T-helper 2 cell treated with Interferon-gamma antibody and Interleukin-4, amounts not matched to agents 100 ng/mL and 5 ng/mL, for 36 hours (primary cell): ENCODE data around the gene TAF1B. TPM values are rescaled to one million over a fixed set of nuclear protein-coding genes. Genes with fewer than 3 reads are reported as not detected.

Experiments used
- intact Hi-C: fragments of 100-400 bp; cut with micrococcal nuclease; formaldehyde crosslinking; loops from one replicate; pipeline ENCODE4 v1.15.1; 2023
- total RNA-seq: library from RNA; stranded (reverse); gene quantifications from 2 replicates; pipeline ENCODE4 v1.2.3, GENCODE V29; 2022

Gene TAF1B
- total RNA-seq, 1 donor from 2014 or later: 48.3 TPM

GRCh38 chr2:9959262-9959661 lies 116.0 kb downstream of the TAF1B start:
- intact Hi-C loops: loop anchor here (10.0 kb wide), 1 partner anchor 486 kb away; the partner anchor contains the start of gene ODC1

GRCh38 chr2:9961013-9961412 lies 117.7 kb downstream of the TAF1B start:
- intact Hi-C loops: no loop called here

- intact Hi-C loops: loop anchor here (2.0 kb wide), 1 partner anchor 14 kb away; the partner anchor contains the start of gene GRHL1
Observed at GRCh38 chr2:9964334-9964980, 121.2 kb downstream of the TAF1B start.

- intact Hi-C loops: loop anchor here (2.0 kb wide), 1 partner anchor 14 kb away; the partner anchor contains the start of gene GRHL1
Observed at GRCh38 chr2:9965119-9965822, 122.0 kb downstream of the TAF1B start.

DNA sequence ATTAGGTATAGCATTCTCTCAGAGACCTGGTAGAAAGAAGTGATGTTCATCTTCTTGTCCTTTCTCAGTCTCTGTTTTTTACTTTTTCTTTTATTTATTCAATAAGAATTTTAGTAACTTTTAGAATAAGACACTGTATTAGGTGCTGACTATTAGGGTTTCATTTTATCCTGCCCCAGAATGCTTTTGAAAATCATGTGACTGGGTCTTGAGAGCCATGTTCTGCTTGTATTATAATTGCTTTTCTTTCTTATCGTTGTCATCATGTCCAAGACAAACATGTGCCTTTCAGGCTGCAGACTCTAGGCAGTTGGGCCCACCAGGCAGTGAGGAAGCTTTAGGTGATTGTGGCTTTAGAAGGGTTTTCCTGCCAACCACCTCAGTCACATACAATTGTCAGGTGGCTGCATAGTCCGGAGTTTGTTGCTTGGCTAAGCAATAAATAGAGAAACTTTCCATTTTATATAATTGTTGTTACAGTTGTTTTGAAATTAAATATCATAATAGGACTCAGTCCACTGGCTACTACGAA lies 123.3 kb downstream of the TAF1B start:
- intact Hi-C loops: no loop called here

GRCh38 chr2:9967053-9967775 lies 123.9 kb downstream of the TAF1B start:
- intact Hi-C loops: no loop called here

GRCh38 chr2:9968553-9969497 lies 125.6 kb downstream of the TAF1B start:
- intact Hi-C loops: no loop called here

DNA sequence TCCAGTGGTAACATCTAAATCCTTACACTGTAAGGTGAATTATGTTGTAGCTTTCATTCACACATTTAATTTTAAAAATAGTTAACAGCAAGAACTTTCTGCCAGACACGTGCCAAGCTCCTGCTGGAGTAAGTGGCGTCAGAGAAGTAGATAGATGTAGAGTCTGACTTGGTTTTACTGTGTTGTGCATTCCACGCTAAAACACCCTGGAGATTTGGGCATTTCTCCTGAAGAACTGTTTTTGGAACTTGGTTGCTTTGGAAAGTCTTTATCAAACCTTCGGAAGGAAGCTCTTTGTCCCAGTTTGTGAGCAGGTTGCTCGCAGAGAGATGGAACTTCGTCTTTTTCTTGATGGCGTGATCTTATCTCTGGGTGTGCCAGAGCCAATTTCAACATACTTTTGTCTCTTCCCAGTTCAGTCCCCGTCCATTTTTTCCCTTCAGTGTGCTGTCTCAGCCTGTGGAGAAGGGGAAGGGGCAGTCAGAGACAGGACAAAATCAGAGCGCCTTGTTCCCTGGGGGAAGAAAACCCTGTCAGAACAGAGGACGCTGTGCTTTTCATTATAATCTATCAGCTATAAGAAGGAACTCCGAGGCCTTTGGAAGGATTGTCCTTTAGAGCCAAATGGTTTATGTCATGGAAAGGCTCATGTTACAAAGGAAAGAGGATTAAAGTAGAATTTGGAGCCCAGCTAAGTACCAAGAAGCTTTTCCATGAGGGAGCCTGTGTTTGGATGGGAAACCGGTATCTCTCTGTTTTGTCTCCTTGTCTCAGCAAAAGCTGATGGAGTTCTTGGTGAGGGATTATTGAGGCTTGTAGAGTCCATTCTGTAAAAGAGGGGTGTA lies 127.1 kb downstream of the TAF1B start:
- intact Hi-C loops: no loop called here

DNA sequence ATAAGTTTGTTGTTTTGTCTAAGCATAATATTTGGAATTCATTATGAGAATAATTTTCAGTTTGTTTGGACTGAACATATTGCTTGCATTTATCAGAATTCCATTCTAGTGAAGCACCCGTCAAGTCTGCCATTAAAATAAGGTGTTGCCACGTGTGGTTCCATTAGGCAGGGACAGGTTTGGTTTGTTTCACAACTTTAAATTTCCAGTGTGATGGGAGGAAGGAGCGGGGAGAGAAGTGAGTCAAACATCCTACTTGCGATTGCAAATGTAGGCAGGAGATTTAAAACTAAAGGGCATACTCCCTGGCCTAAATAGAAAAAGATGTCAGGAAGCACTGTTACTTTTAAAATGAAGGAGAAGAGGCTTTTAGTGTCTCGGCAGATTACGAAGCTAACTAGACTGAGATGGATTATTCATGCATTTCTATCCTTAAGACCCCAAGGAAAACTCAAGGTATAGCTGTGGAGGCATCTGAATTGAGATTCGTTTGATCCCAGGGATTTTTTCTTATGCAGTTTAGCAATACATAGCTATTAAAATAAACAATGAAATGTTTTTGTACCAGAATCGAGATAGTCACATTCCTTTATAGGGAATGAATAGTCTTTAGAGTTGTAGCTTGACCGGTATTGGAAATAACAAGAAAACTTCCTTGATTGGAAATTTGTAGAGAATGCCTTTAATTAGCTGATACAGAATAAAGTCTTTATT lies 128.0 kb downstream of the TAF1B start:
- intact Hi-C loops: no loop called here

DNA sequence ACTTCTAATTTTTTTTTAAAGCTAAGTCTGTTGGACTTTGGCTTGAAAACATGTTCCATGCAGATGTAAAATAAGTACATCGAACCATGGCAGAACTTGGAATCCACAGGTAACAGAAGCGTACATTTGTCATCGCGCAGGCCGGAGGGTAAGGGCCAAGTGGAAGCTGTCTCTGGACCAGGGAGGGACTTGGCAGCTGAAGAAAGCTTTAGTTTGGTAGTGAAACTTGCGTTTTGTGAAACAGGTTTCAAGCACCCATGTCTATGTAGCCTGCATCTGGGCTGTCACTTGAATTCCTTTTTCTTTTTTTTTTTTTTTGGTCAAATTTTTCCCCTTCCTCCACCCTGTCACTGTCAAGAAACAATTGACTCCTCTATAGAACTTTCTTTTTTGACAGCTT lies 128.6 kb downstream of the TAF1B start:
- intact Hi-C loops: no loop called here

DNA sequence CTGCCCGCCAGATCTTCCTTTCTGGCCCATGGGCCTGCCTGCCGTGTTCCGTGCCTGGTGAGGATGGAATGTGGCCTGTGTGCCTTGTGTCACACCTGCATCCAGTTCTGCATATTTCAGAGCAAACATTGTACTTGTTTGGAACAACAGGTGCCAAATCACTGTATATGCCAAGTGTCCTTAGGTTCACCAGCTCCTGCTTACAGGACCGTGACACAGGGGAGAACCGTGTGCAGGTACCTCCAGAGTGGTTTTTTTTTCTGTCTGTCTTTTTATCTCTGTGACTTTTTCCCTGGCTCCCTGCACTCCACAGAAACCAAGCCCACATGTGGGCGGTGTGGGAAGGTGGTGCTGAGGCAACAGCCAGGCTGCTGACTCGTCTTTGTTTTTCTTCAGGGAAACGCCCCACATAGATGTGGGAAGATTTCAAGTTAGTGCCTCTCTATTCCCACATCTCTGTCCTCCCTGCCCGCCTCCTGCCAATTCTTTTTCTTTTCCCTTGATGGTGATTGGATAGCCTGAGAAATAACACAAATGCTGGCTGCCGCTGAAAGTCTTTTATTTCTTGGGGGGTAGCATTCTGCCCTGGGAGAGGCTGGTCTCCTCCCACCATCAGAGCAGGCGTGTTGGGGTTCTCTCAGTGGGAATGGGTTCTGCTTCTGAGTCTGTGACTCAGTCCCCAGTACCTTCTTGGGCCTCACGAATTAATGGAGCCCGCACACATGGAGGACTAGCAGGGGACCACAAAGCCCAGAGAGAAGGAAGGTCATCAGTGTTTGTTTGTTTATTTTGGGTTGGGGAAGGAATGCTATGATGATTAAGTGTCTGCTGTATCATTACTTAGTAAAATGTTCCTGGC lies 129.6 kb downstream of the TAF1B start:
- intact Hi-C loops: no loop called here

DNA sequence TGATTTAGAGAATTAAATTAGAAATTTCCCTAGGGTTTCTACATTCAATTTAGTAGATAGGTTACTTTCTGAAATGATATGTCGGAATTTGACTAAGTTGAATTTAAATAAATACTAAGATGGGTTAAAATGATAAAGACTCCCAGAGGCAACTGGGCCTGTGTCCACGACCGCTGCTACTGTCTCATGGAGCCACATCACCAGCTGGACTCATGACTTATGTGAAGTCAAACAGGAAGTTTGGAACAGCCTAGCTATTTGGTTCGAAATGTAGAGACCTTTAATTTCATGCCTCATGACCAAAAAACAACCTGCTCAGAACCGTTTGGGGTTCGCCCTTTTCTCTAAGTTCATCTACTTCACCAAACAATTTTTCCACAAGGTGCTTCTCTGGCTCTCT lies 130.4 kb downstream of the TAF1B start:
- intact Hi-C loops: no loop called here

- intact Hi-C loops: no loop called here
Observed at GRCh38 chr2:9974343-9974742, 131.1 kb downstream of the TAF1B start.

GRCh38 chr2:9975328-9975727 lies 132.1 kb downstream of the TAF1B start:
- intact Hi-C loops: no loop called here

- intact Hi-C loops: no loop called here
Observed at GRCh38 chr2:9975805-9976447, 132.7 kb downstream of the TAF1B start.

- intact Hi-C loops: no loop called here
Observed at GRCh38 chr2:9979977-9980376, 136.7 kb downstream of the TAF1B start.

DNA sequence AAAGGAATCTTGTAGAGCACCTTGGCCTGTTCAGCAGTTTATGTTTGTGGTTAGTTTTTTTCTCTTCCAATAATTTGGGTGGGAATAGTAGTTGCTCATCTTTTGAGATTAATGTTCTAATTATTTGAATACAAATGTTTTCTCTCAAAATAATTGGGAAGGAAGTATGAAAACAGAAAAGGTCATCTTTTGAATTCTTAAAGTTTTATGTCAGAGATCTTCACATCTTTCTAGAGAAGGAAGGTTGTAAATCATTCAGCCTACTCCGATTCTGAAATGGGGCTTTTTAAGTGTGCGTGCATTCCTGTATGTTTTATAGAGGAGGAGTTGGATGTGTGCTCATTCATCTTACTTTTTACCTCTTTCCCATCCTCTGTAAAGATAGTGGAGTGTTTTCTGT lies 137.2 kb downstream of the TAF1B start:
- intact Hi-C loops: no loop called here

DNA sequence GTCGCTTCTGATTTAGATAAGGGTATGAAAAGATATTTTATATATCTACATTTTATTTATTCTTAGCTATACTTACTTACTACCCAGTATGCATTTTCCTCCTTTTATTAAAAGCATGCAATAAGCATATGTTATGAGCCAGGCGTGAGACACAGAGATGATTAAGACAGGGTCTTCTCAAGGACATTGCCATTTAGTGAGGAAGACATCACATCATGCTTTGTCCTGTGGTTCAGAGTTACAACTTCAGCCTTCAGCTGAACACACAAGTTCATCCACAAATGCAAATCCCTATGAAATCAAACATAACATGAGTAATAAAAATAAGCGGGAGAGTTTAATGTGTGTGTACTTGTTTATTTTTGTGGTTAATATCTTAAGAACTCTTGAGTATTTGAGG lies 138.4 kb downstream of the TAF1B start:
- intact Hi-C loops: no loop called here
